Measurements from ENCODE around the gene SMO.

Gene SMO

GRCh38 chr7:129227646-129228578, 39.5 kb downstream of the SMO start:
- TF ChIP-seq CTCF (IDR thresholded peaks at IDR 0.05; ENCODE audit: borderline replicate concordance, insufficient read depth, low read depth, low read length), result no peak
- no peak overlapping the region for H3K4me3 ChIP-seq (ENCODE audit: low read depth, low read length)

GRCh38 chr7:129228633-129229032, 40.2 kb downstream of the SMO start:
- TF ChIP-seq CTCF (IDR thresholded peaks at IDR 0.05; ENCODE audit: borderline replicate concordance, insufficient read depth, low read depth, low read length), result no peak
- H3K4me3 ChIP-seq (ENCODE audit: low read depth, low read length), result no peak overlapping the region

- H3K4me3 ChIP-seq (ENCODE audit: low read depth, low read length), result no peak overlapping the region
- no peak for TF ChIP-seq CTCF (IDR thresholded peaks at IDR 0.05; ENCODE audit: borderline replicate concordance, insufficient read depth, low read depth, low read length)
These were observed 43.2 kb downstream of the SMO start for GRCh38 chr7:129231666-129232065.

- TF ChIP-seq CTCF (IDR thresholded peaks at IDR 0.05; ENCODE audit: borderline replicate concordance, insufficient read depth, low read depth, low read length), result no peak
- no peak overlapping the region for H3K4me3 ChIP-seq (ENCODE audit: low read depth, low read length)
These were observed 50.1 kb downstream of the SMO start for GRCh38 chr7:129238546-129238945.

GRCh38 chr7:129240119-129240820, 51.8 kb downstream of the SMO start:
- no peak overlapping the region for H3K4me3 ChIP-seq (ENCODE audit: low read depth, low read length)
- TF ChIP-seq CTCF (IDR thresholded peaks at IDR 0.05; ENCODE audit: borderline replicate concordance, insufficient read depth, low read depth, low read length), result no peak

- no peak overlapping the region for H3K4me3 ChIP-seq (ENCODE audit: low read depth, low read length)
- no peak for TF ChIP-seq CTCF (IDR thresholded peaks at IDR 0.05; ENCODE audit: borderline replicate concordance, insufficient read depth, low read depth, low read length)
These were observed 55.8 kb downstream of the SMO start for GRCh38 chr7:129244220-129244619.
